ENCODE data around the gene SCLT1.
A peak's percentile ranks its signal among the peaks of the same experiment; 100 is the strongest.

SCLT1 gene

DNA sequence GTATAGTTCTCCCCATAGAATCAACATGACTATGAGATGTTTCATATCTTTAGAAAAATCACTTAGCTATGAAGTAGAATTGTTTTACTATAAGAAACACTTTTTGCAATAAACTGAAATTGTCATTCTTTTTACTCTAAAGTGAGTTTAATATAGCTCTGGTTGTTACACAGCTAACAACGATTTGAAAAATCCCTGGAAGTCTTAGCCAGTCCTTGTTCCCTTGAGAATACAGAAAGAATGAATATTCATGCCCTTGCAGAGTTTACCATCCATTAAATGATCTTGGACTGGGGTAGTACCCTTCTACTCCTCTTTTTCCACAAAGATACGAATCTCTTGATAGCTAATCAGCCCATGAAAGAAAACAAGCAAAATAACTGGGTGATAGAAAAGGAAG is 142.0 kb downstream of the SCLT1 start:
- no peak for ATAC-seq
- Mint-ChIP-seq H3K36me3 (peaks cover 27% of the 10 kb centered on the region), H3K9me3 (no peaks in the 10 kb centered on the region), H3K27ac (no peak overlapping the region), H3K4me1 (no peaks in the 10 kb centered on the region), H3K27me3 (no peaks in the 10 kb centered on the region), H3K4me3 (no peak overlapping the region)

- no peak for ATAC-seq
- Mint-ChIP-seq H3K27ac (no peak overlapping the region), H3K9me3 (no peaks in the 10 kb centered on the region), H3K4me3 (no peak overlapping the region), H3K4me1 (no peaks in the 10 kb centered on the region), H3K27me3 (no peaks in the 10 kb centered on the region), H3K36me3 (peaks cover 27% of the 10 kb centered on the region)
Observed at GRCh38 chr4:128950796-128951195, 142.5 kb downstream of the SCLT1 start.

- Mint-ChIP-seq H3K9me3 (no peaks in the 10 kb centered on the region), H3K27me3 (no peaks in the 10 kb centered on the region), H3K36me3 (peaks cover 49% of the 10 kb centered on the region), H3K4me1 (no peaks in the 10 kb centered on the region), H3K27ac (no peak overlapping the region), H3K4me3 (no peak overlapping the region)
- no peak for ATAC-seq
Observed at GRCh38 chr4:128946916-128947315, 146.4 kb downstream of the SCLT1 start.

DNA sequence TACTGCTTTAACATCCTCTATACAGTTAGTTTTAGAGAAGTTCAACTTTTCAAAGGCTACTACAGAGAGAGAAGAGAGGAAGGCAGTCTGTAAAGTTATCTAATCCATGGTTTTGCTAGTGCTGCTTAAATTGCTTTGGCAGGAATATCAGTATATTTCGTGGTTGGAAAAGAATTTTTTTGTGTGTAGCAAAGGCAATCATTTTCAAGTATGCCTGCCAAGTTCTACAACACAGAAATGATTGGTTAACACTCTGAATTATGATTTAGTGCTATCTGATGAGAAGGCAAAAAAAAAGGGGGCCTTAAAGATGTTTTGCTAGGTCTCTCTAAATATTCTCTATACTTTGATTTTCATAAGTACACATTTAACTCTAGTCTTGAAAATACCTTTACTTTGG is 150.7 kb downstream of the SCLT1 start:
- ATAC-seq = no peak
- no peaks in the 10 kb centered on the region for H3K27me3 Mint-ChIP-seq
- H3K4me3 Mint-ChIP-seq = no peak overlapping the region
- H3K4me1 Mint-ChIP-seq = no peaks in the 10 kb centered on the region
- peaks cover 71% of the 10 kb centered on the region for H3K36me3 Mint-ChIP-seq
- no peak overlapping the region for H3K27ac Mint-ChIP-seq
- no peaks in the 10 kb centered on the region for H3K9me3 Mint-ChIP-seq

GRCh38 chr4:128940971-128941370 is 152.4 kb downstream of the SCLT1 start:
- Mint-ChIP-seq H3K27ac (no peak overlapping the region), H3K4me1 (no peaks in the 10 kb centered on the region), H3K27me3 (no peaks in the 10 kb centered on the region), H3K4me3 (no peak overlapping the region), H3K9me3 (no peaks in the 10 kb centered on the region), H3K36me3 (peaks cover 68% of the 10 kb centered on the region)
- no peak for ATAC-seq

- Mint-ChIP-seq H3K36me3 (peaks cover 57% of the 10 kb centered on the region), H3K27me3 (no peaks in the 10 kb centered on the region), H3K4me1 (peaks cover 10% of the 10 kb centered on the region), H3K27ac (no peak overlapping the region), H3K9me3 (peaks cover 7% of the 10 kb centered on the region), H3K4me3 (no peak overlapping the region)
- no peak for ATAC-seq
Observed at GRCh38 chr4:128930051-128930450, 163.3 kb downstream of the SCLT1 start.

GRCh38 chr4:128924951-128925350 is 168.4 kb downstream of the SCLT1 start:
- Mint-ChIP-seq H3K9me3 (peaks cover 7% of the 10 kb centered on the region), H3K4me1 (no peaks in the 10 kb centered on the region)
- ATAC-seq = no peak

DNA sequence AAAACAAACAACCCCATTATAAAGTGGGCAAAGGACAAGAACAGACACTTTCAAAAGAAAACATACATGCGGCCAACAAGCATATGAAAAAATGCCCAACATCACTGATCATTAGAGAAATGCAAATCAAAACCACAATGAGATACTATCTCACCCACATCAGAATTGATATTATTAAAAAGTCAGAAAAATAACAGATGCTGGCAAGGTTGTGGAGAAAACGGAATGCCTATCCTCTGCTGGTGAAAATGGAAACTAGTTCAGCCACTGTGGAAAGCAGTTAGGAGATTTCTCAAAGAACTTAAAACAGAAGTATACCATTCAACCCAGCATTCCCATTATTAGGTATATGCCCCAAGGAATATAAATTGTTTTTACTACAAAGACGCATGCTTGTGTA is 171.4 kb downstream of the SCLT1 start:
- H3K27me3 Mint-ChIP-seq = no peaks in the 10 kb centered on the region

More at GRCh38 chr4:128924951-128925350, 168.4 kb downstream of the SCLT1 start:
- peaks cover 55% of the 10 kb centered on the region for H3K36me3 Mint-ChIP-seq
- H3K27ac Mint-ChIP-seq = no peak overlapping the region
- H3K4me3 Mint-ChIP-seq = no peak overlapping the region
- H3K27me3 Mint-ChIP-seq = no peaks in the 10 kb centered on the region

GRCh38 chr4:128917781-128918180 is 175.6 kb downstream of the SCLT1 start:
- H3K36me3 Mint-ChIP-seq = peaks cover 29% of the 10 kb centered on the region
- H3K27ac Mint-ChIP-seq = peak overlapping the region; percentile 79
- no peak overlapping the region for H3K4me3 Mint-ChIP-seq
- ATAC-seq = peak; percentile 80
- no peaks in the 10 kb centered on the region for H3K27me3 Mint-ChIP-seq
- peaks cover 30% of the 10 kb centered on the region for H3K4me1 Mint-ChIP-seq
- H3K9me3 Mint-ChIP-seq = no peaks in the 10 kb centered on the region

More for the DNA sequence above, 171.4 kb downstream of the SCLT1 start:
- peaks cover 25% of the 10 kb centered on the region for H3K4me1 Mint-ChIP-seq
- H3K36me3 Mint-ChIP-seq = peaks cover 47% of the 10 kb centered on the region
- H3K9me3 Mint-ChIP-seq = no peaks in the 10 kb centered on the region
- no peak for ATAC-seq
- no peak overlapping the region for H3K4me3 Mint-ChIP-seq
- H3K27ac Mint-ChIP-seq = no peak overlapping the region

- peak; percentile 93 for ATAC-seq
Observed at GRCh38 chr4:128916832-128917231, 176.5 kb downstream of the SCLT1 start.

GRCh38 chr4:128915544-128915943 is 177.8 kb downstream of the SCLT1 start:
- H3K27ac Mint-ChIP-seq = no peak overlapping the region
- peaks cover 30% of the 10 kb centered on the region for H3K4me1 Mint-ChIP-seq
- no peaks in the 10 kb centered on the region for H3K27me3 Mint-ChIP-seq

More at GRCh38 chr4:128916832-128917231, 176.5 kb downstream of the SCLT1 start:
- Mint-ChIP-seq H3K27me3 (no peaks in the 10 kb centered on the region), H3K27ac (peak overlapping the region; percentile 79), H3K36me3 (peaks cover 25% of the 10 kb centered on the region), H3K9me3 (no peaks in the 10 kb centered on the region), H3K4me3 (peak overlapping the region; percentile 9), H3K4me1 (peaks cover 30% of the 10 kb centered on the region)

GRCh38 chr4:128913228-128913627 is 180.1 kb downstream of the SCLT1 start:
- Mint-ChIP-seq H3K4me3 (no peak overlapping the region), H3K27me3 (no peaks in the 10 kb centered on the region), H3K36me3 (peaks cover 7% of the 10 kb centered on the region), H3K27ac (no peak overlapping the region), H3K4me1 (peaks cover 16% of the 10 kb centered on the region), H3K9me3 (no peaks in the 10 kb centered on the region)
- no peak for ATAC-seq

More at GRCh38 chr4:128915544-128915943, 177.8 kb downstream of the SCLT1 start:
- Mint-ChIP-seq H3K4me3 (no peak overlapping the region), H3K9me3 (no peaks in the 10 kb centered on the region), H3K36me3 (peaks cover 18% of the 10 kb centered on the region)
- no peak for ATAC-seq

- Mint-ChIP-seq H3K27ac (no peak overlapping the region), H3K4me1 (no peaks in the 10 kb centered on the region), H3K4me3 (no peak overlapping the region), H3K27me3 (no peaks in the 10 kb centered on the region), H3K9me3 (no peaks in the 10 kb centered on the region), H3K36me3 (peaks cover 15% of the 10 kb centered on the region)
- no peak for ATAC-seq
Observed at GRCh38 chr4:128908735-128909134, 184.6 kb downstream of the SCLT1 start.

DNA sequence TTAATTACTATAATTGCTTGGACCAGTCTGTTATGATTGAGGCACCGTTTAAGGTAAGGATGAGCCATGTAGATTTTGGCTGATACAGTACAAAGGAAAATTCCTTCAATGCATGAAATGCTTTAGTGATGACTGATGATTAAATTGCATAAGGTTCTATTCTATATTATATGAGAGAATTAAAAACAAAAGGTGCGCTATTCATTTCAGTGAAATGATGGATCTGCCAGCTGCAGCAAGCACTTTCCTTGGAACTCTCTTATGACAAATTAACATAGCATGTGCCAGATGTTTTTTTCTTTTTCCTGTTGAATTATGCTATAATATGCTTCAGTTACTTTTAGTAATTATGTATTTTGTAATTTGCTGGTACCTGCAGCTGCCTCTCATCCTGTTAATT is 185.4 kb downstream of the SCLT1 start:
- Mint-ChIP-seq H3K4me1 (no peaks in the 10 kb centered on the region), H3K4me3 (no peak overlapping the region), H3K36me3 (peaks cover 10% of the 10 kb centered on the region), H3K27me3 (no peaks in the 10 kb centered on the region), H3K9me3 (no peaks in the 10 kb centered on the region), H3K27ac (no peak overlapping the region)
- no peak for ATAC-seq

DNA sequence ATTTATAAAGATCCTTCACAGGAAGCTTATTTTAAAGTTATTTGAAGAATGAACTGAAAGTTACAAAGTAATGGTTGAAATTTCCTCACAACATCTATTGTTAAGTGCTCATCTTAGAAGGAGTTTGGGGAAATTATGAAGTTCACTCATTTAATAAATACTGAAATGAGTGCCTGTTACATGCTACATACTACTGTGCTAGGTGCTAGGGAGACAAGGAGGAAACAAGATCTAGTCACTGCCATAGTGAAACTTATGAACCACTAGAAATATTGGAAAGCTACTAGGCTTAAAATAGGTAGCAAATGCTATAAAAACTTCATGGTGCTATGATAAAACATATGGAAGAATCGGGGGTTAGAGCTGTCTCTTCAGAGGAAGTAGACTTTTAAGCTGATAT is 186.8 kb downstream of the SCLT1 start:
- Mint-ChIP-seq H3K27ac (no peak overlapping the region), H3K4me3 (no peak overlapping the region), H3K9me3 (no peaks in the 10 kb centered on the region), H3K4me1 (no peaks in the 10 kb centered on the region), H3K36me3 (peaks cover 20% of the 10 kb centered on the region), H3K27me3 (no peaks in the 10 kb centered on the region)
- ATAC-seq = no peak

DNA sequence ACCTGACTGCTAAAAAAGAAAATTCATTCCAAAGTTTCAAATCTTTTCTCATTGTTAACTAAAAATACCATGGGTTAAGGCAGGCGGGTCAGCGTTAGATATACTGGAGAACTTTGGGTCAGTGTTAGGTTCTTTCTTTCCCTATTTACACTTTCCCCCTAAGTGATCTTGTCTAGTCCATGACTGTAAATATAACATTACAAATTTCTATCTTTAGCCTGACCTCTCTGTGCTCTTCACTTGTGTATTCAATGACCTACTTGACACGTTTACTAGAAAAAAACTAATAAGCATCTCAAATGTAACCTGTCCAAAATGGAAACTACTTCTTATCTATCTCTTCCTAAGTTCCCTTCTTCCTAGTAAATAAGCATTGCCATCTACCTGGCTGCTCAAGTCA is 188.5 kb downstream of the SCLT1 start:
- Mint-ChIP-seq H3K27ac (no peak overlapping the region), H3K4me1 (no peaks in the 10 kb centered on the region), H3K36me3 (peaks cover 20% of the 10 kb centered on the region), H3K4me3 (no peak overlapping the region), H3K9me3 (no peaks in the 10 kb centered on the region), H3K27me3 (no peaks in the 10 kb centered on the region)
- no peak for ATAC-seq

DNA sequence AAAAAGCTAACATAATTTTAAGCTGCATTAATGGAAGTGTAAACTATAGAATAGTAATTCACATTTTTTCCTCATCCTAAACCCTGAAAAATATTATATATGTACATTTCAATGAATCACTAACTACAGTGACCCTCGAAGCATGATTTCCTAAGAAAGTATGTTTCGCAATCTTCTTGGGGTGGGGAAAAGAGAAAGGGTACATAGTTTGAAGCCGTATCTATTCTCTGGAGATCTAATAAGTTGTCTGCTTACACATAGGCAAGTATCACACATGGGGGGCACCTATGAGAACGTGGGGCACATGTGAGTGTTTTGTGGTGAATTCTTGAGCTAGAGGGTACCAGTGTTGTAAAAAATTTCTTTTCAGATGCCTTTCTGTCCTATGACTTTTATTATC is 212.7 kb downstream of the SCLT1 start:
- no peaks in the 10 kb centered on the region for H3K4me1 Mint-ChIP-seq

More for the DNA sequence above, 212.7 kb downstream of the SCLT1 start:
- peaks cover 16% of the 10 kb centered on the region for H3K36me3 Mint-ChIP-seq
- no peaks in the 10 kb centered on the region for H3K27me3 Mint-ChIP-seq
- no peak overlapping the region for H3K27ac Mint-ChIP-seq
- H3K4me3 Mint-ChIP-seq = no peak overlapping the region
- ATAC-seq = no peak
- no peaks in the 10 kb centered on the region for H3K9me3 Mint-ChIP-seq
